CD4-positive, alpha-beta T cell treated with Interleukin-12 subunit alpha and Interleukin-12 subunit beta, for 1 hour (primary cell): ENCODE measurements around the gene RALGPS1.
"Not testable (repeated sequence)": the region's sequence is repeated elsewhere in the genome, so short reads cannot be mapped to it uniquely, and the experiment has no call there.

ENCODE experiments used
- DNase-seq: peaks from one replicate; pipeline ENCODE4 v3.0.0-alpha.2; 2020

Gene RALGPS1

GRCh38 chr9:126989847-126990842 is 75.6 kb downstream of the RALGPS1 start:
- no peak for DNase-seq

GRCh38 chr9:126991183-126991582 is 76.6 kb downstream of the RALGPS1 start:
- no peak for DNase-seq

- DNase-seq, result no peak
Observed at GRCh38 chr9:126992427-126992826, 77.8 kb downstream of the RALGPS1 start.

- DNase-seq, result no peak
Observed at GRCh38 chr9:126999315-127000068, 84.9 kb downstream of the RALGPS1 start.

GRCh38 chr9:127004946-127005769 is 90.6 kb downstream of the RALGPS1 start:
- DNase-seq, result peak; percentile 65

- DNase-seq, result no peak
Observed at GRCh38 chr9:127005770-127006314, 91.3 kb downstream of the RALGPS1 start.

GRCh38 chr9:127007638-127008037 is 93.1 kb downstream of the RALGPS1 start:
- DNase-seq, result no peak

GRCh38 chr9:127008076-127008475 is 93.5 kb downstream of the RALGPS1 start:
- DNase-seq, result no peak

GRCh38 chr9:127011772-127012171 is 97.2 kb downstream of the RALGPS1 start:
- no peak for DNase-seq

GRCh38 chr9:127012250-127012649 is 97.7 kb downstream of the RALGPS1 start:
- no peak for DNase-seq

GRCh38 chr9:127013597-127013996 is 99.0 kb downstream of the RALGPS1 start:
- DNase-seq, result no peak

- DNase-seq, result no peak
Observed at GRCh38 chr9:127014216-127014909, 99.8 kb downstream of the RALGPS1 start.

- no peak for DNase-seq
Observed at GRCh38 chr9:127014910-127015540, 100.4 kb downstream of the RALGPS1 start.

GRCh38 chr9:127015921-127016512 is 101.4 kb downstream of the RALGPS1 start:
- DNase-seq, result no peak

- not testable (repeated sequence) for DNase-seq
Observed at GRCh38 chr9:127017979-127018378, 103.4 kb downstream of the RALGPS1 start.

- DNase-seq, result no peak
Observed at GRCh38 chr9:127018935-127019334, 104.4 kb downstream of the RALGPS1 start.

GRCh38 chr9:127020036-127020801 is 105.6 kb downstream of the RALGPS1 start:
- no peak for DNase-seq

GRCh38 chr9:127020802-127021078 is 106.2 kb downstream of the RALGPS1 start:
- no peak for DNase-seq

GRCh38 chr9:127021664-127022363 is 107.2 kb downstream of the RALGPS1 start:
- no peak for DNase-seq
